AG09319 (cell line): Measurements from ENCODE around the gene SPIRE1.

ENCODE experiments used
- DNase-seq: peaks from one replicate; pipeline ENCODE4 v3.0.0-alpha.2; 2010; ENCODE audit warnings: low read depth; ENCODE audit errors: extremely low read depth
- CTCF ChIP-seq: IDR thresholded peaks from 2 replicates; pipeline ENCODE4 v1.5.1; 2011; ENCODE audit warnings: low read depth, mild to moderate bottlenecking, inconsistent platforms, low read length, moderate library complexity

Gene SPIRE1

GRCh38 chr18:12410081-12410481 is 247.8 kb downstream of the SPIRE1 start:
- no peak for DNase-seq
- no peak for TF ChIP-seq CTCF

GRCh38 chr18:12409469-12409868 is 248.4 kb downstream of the SPIRE1 start:
- no peak for DNase-seq
- TF ChIP-seq CTCF = no peak

- no peak for DNase-seq
- TF ChIP-seq CTCF = no peak
These were observed 249.5 kb downstream of the SPIRE1 start for GRCh38 chr18:12408247-12408869.

GRCh38 chr18:12406371-12407111 is 251.4 kb downstream of the SPIRE1 start:
- no peak for DNase-seq

GRCh38 chr18:12405066-12405465 is 252.8 kb downstream of the SPIRE1 start:
- no peak for TF ChIP-seq CTCF
- DNase-seq = no peak

More at GRCh38 chr18:12406371-12407111, 251.4 kb downstream of the SPIRE1 start:
- no peak for TF ChIP-seq CTCF

- peak; percentile 62 for DNase-seq
- TF ChIP-seq CTCF = no peak
These were observed 254.1 kb downstream of the SPIRE1 start for GRCh38 chr18:12403601-12404506.

GRCh38 chr18:12401881-12402280 is 256.0 kb downstream of the SPIRE1 start:
- no peak for TF ChIP-seq CTCF
- no peak for DNase-seq
